T-cell (primary cell): ENCODE data around the gene DGKH. TPM values are rescaled to one million over a fixed set of nuclear protein-coding genes. Genes with fewer than 3 reads are reported as not detected.
A peak's percentile ranks its signal among the peaks of the same experiment; 100 is the strongest.

ENCODE experiments used
- ATAC-seq, 4 experiments: fragments of 200-7000 bp in 3 of 4; fragments of 150-1000 bp in 1 of 4; cut with Tn5 transposase; replicated peaks in 1 of 4; 1 replicate in 3 of 4; 2 replicates in 1 of 4; pipeline ENCODE4 v1.10.0; 2021; ENCODE audit warnings: moderate library complexity in 3 of 4, mild to moderate bottlenecking in 2 of 4, moderate number of reproducible peaks in 1 of 4
- CTCF ChIA-PET, 2 donors: fragments of 300-600 bp; sonication (Branson Sonifier 250); formaldehyde crosslinking; loops; one replicate each; lab custom pipeline; 2022; ENCODE audit warnings: antibody characterized with exemption in 2 of 2; lab: Charles Lee
- POLR2A ChIA-PET, 2 donors: fragments of 300-600 bp; sonication (Branson Sonifier 250); formaldehyde crosslinking; loops; one replicate each; lab custom pipeline; 2022; ENCODE audit warnings: antibody characterized with exemption in 2 of 2; lab: Charles Lee
- DNase-seq, 35 experiments: peaks; one replicate each; pipeline versions ENCODE4 v3.0.0 to v3.0.0-alpha.2; 2013 to 2023
- H3K27ac ChIP-seq: one replicate; pipeline ENCODE4 v1.5.1; 2013; ENCODE audit warnings: low read length
- H3K27me3 ChIP-seq, 2 experiments: replicated peaks in 1 of 2; 1 replicate in 1 of 2; 2 replicates in 1 of 2; pipeline versions ENCODE4 v1.6.1 to v1.7.0; 2013; ENCODE audit warnings: low read length in 1 of 2, mixed read lengths in 1 of 2; ENCODE audit not compliant: control insufficient read depth in 2 of 2, insufficient read depth in 2 of 2; ENCODE audit errors: extremely low read depth in 1 of 2
- H3K36me3 ChIP-seq, 2 donors: 1 replicate in 1 of 2; 2 replicates in 1 of 2; pipeline versions ENCODE4 v1.6.1 to v1.7.0; 2013; ENCODE audit warnings: low read length in 1 of 2; ENCODE audit not compliant: control insufficient read depth in 2 of 2, insufficient read depth in 1 of 2; ENCODE audit errors: extremely low read depth in 1 of 2
- H3K4me1 ChIP-seq, 2 experiments: 1 replicate in 1 of 2; 2 replicates in 1 of 2; pipeline versions ENCODE4 v1.6.1 to v1.7.0; 2013; ENCODE audit warnings: low read length in 2 of 2, mixed read lengths in 1 of 2; ENCODE audit not compliant: insufficient read depth in 2 of 2, control insufficient read depth in 1 of 2; ENCODE audit errors: extremely low read depth in 1 of 2
- H3K4me3 ChIP-seq, 2 donors: 1 replicate in 1 of 2; 2 replicates in 1 of 2; pipeline versions ENCODE4 v1.5.1 to v1.7.0; 2013; ENCODE audit warnings: mild to moderate bottlenecking in 2 of 2, low read length in 1 of 2, moderate library complexity in 1 of 2; ENCODE audit not compliant: control insufficient read depth in 1 of 2; ENCODE audit errors: extremely low read depth in 1 of 2
- H3K9me3 ChIP-seq: 2 replicates; pipeline ENCODE4 v1.7.0; 2013
- H3K27ac Mint-ChIP-seq, 2 donors: one replicate each; pipeline ENCODE4 v1.8.0; 2020 to 2021; ENCODE audit warnings: mild to moderate bottlenecking in 2 of 2, mixed read lengths in 2 of 2
- H3K27me3 Mint-ChIP-seq, 2 donors: one replicate each; pipeline ENCODE4 v1.8.0; 2021 to 2022; ENCODE audit warnings: mixed read lengths in 2 of 2
- H3K36me3 Mint-ChIP-seq: one replicate; pipeline ENCODE4 v1.8.0; 2021; ENCODE audit warnings: mixed read lengths
- H3K4me1 Mint-ChIP-seq, 3 donors: one replicate each; pipeline ENCODE4 v1.8.0; 2020 to 2022; ENCODE audit warnings: mixed read lengths in 3 of 3, mild to moderate bottlenecking in 1 of 3
- H3K4me3 Mint-ChIP-seq, 3 donors: one replicate each; pipeline ENCODE4 v1.8.0; 2020 to 2022; ENCODE audit warnings: mild to moderate bottlenecking in 3 of 3, mixed read lengths in 3 of 3, moderate library complexity in 3 of 3
- H3K9me3 Mint-ChIP-seq, 3 donors: one replicate each; pipeline ENCODE4 v1.8.0; 2020 to 2022; ENCODE audit warnings: mixed read lengths in 3 of 3
- WGBS: methylation state at CpG from one replicate; pipeline ENCODE4 v1.1.5; 2013; ENCODE audit warnings: missing lambda C conversion rate; ENCODE audit not compliant: insufficient coverage; 5-methylcytosine and 5-hydroxymethylcytosine counted together
- total RNA-seq, 35 experiments: library from RNA in 6 of 35; stranded (reverse) in 6 of 35; fragments of 120-200 nt in 1 of 35; gene quantifications; one replicate each; pipeline versions ENCODE4 v1.2.1 to v1.2.4 and lab custom pipeline; 2013 to 2026

DGKH gene
- total RNA-seq, 5 donors from 2014 or later (not counting 1 experiment from before 2014, with no cell fraction given) = 8.6 to 14.6 (median 8.8) TPM

- Histone ChIP-seq H3K4me1 (peaks cover 6 to 22% of the 10 kb centered on the region in 2 experiments), H3K36me3 (no peaks in the 10 kb centered on the region), H3K9me3 (no peaks in the 10 kb centered on the region), H3K27ac (peak overlapping the region; percentile 67), H3K27me3 (no peaks in the 10 kb centered on the region), H3K4me3 (peak overlapping the region; percentile 85 to 89)
- peak; percentile 64 to 91 (median 77) for DNase-seq
- under 1% methylated on average over 79 of the region's 91 CpGs for WGBS
- peaks cover 16 to 24% (median 19%) of the 10 kb centered on the region in 3 donors for H3K4me1 Mint-ChIP-seq
- ChIA-PET POLR2A (no interaction called here), CTCF (no interaction called here)
- peaks cover 0 to 7% (median 6%) of the 10 kb centered on the region in 3 donors for H3K9me3 Mint-ChIP-seq
- peak overlapping the region; percentile 88 to 95 (median 88) for H3K4me3 Mint-ChIP-seq
- H3K27ac Mint-ChIP-seq = peak overlapping the region; percentile 91 to 93
- no peaks in the 10 kb centered on the region for H3K36me3 Mint-ChIP-seq
- peak; percentile 83 to 87 (median 85) for ATAC-seq
- no peaks in the 10 kb centered on the region for H3K27me3 Mint-ChIP-seq
Observed at GRCh38 chr13:42039946-42040729, 8.3 kb upstream of the DGKH start.

DNA sequence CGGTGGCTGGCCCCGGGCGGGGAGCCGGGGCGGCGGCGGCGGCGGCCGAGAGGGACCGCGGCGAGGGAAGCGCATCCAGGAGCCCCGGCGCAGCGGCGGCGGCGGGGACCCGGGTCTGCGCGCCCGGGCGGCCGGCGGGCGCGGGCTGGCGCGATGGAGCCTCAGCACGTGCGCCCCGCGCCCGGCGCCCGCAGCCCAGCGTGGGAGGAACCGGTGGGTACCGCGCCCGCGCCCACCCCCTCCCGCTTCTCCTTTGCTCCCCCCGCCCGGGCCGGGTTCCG lies 7.8 kb upstream of the DGKH start:
- Histone ChIP-seq H3K9me3 (no peaks in the 10 kb centered on the region), H3K27ac (no peak overlapping the region), H3K4me3 (peak overlapping the region; percentile 63 to 82), H3K27me3 (no peaks in the 10 kb centered on the region), H3K36me3 (no peaks in the 10 kb centered on the region), H3K4me1 (peaks cover 6 to 22% of the 10 kb centered on the region in 2 experiments)
- Mint-ChIP-seq H3K36me3 (no peaks in the 10 kb centered on the region), H3K4me3 (peak overlapping the region; percentile 81 to 88 (median 85)), H3K27me3 (no peaks in the 10 kb centered on the region), H3K4me1 (peaks cover 16 to 24% (median 19%) of the 10 kb centered on the region in 3 donors), H3K27ac (no peak overlapping the region), H3K9me3 (peaks cover 0 to 5% (median 4%) of the 10 kb centered on the region in 3 donors)
- ATAC-seq (peak in 1 of 4 experiments; percentile 12), DNase-seq (no peak)
- ChIA-PET CTCF (no interaction called here), POLR2A (no interaction called here)
- under 1% methylated on average over 48 of the region's 49 CpGs for WGBS

- peak in 2 of 4 experiments; percentile 3 to 5 for ATAC-seq
- no peaks in the 10 kb centered on the region for H3K27me3 Mint-ChIP-seq
- ChIA-PET CTCF (no interaction called here), POLR2A (interaction anchor here in 1 of 2 donors (0.6 kb wide), 1 partner anchor 10 kb away, joined by 3 read pairs; no protein-coding TSS in a partner anchor)
- H3K4me1 ChIP-seq = peaks cover 6 to 22% of the 10 kb centered on the region in 2 experiments
- no peak overlapping the region for H3K27ac ChIP-seq
- no peaks in the 10 kb centered on the region for H3K36me3 Mint-ChIP-seq
- H3K27ac Mint-ChIP-seq = peak overlapping the region in 1 of 2 donors; percentile 60
- peak overlapping the region; percentile 63 to 82 for H3K4me3 ChIP-seq
- H3K9me3 Mint-ChIP-seq = no peaks in the 10 kb centered on the region
- no peaks in the 10 kb centered on the region for H3K27me3 ChIP-seq
- H3K36me3 ChIP-seq = no peaks in the 10 kb centered on the region
- WGBS = 2% methylated on average over 44 of the region's 58 CpGs
- H3K9me3 ChIP-seq = no peaks in the 10 kb centered on the region
- peaks cover 16 to 24% (median 19%) of the 10 kb centered on the region in 3 donors for H3K4me1 Mint-ChIP-seq
- peak overlapping the region; percentile 81 to 88 (median 85) for H3K4me3 Mint-ChIP-seq
- DNase-seq = peak in 12 of 35 experiments; percentile 2 to 51 (median 14)
Observed at GRCh38 chr13:42041011-42041683, 7.3 kb upstream of the DGKH start.

DNA sequence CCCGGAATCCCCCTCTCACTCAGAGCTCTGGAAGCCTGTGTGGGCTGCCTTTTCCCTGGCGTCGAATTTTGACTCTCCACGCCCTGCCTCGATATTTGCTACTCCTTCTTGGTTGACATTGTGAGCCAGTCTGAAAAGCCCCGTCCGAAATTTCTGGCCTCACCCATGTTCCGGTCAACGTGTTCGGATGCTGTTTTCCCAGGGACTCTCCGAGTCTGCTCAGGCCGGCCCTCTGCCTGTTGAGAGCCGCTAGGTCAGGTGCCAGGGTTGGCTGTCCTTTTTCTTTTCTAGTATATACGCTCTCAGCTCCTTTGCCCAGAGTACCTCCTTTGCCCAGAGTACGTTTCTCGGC lies 6.8 kb upstream of the DGKH start:
- ChIA-PET CTCF (no interaction called here), POLR2A (interaction anchor here in 1 of 2 donors (0.6 kb wide), 1 partner anchor 9 kb away, joined by 3 read pairs; no protein-coding TSS in a partner anchor)
- no peak overlapping the region for H3K27ac ChIP-seq
- peak overlapping the region; percentile 60 to 62 for H3K27ac Mint-ChIP-seq
- H3K27me3 ChIP-seq = no peaks in the 10 kb centered on the region
- H3K4me3 Mint-ChIP-seq = peak overlapping the region; percentile 81 to 88 (median 85)
- H3K4me1 Mint-ChIP-seq = peaks cover 19 to 24% (median 20%) of the 10 kb centered on the region in 3 donors
- no peaks in the 10 kb centered on the region for H3K9me3 ChIP-seq
- H3K27me3 Mint-ChIP-seq = no peaks in the 10 kb centered on the region
- no peaks in the 10 kb centered on the region for H3K36me3 ChIP-seq
- H3K4me1 ChIP-seq = peaks cover 6 to 22% of the 10 kb centered on the region in 2 experiments
- no peaks in the 10 kb centered on the region for H3K9me3 Mint-ChIP-seq
- DNase-seq (peak in 1 of 35 experiments; percentile 6), ATAC-seq (no peak)
- 54% methylated on average over 16 of the region's 16 CpGs for WGBS
- peak overlapping the region; percentile 63 to 82 for H3K4me3 ChIP-seq
- H3K36me3 Mint-ChIP-seq = no peaks in the 10 kb centered on the region

- Histone ChIP-seq H3K36me3 (no peaks in the 10 kb centered on the region), H3K4me1 (peaks cover 8 to 33% of the 10 kb centered on the region in 2 experiments), H3K9me3 (no peaks in the 10 kb centered on the region), H3K4me3 (no peak overlapping the region), H3K27ac (no peak overlapping the region), H3K27me3 (no peaks in the 10 kb centered on the region)
- ChIA-PET CTCF (interaction anchor here in 1 of 2 donors (1.0 kb wide), 1 partner anchor 70 kb away, joined by 3 read pairs; no protein-coding TSS in a partner anchor), POLR2A (no interaction called here)
- no peak for DNase-seq
- peaks cover 26 to 29% (median 28%) of the 10 kb centered on the region in 3 donors for H3K4me1 Mint-ChIP-seq
- WGBS = no CpG with 5 or more reads among the region's 5 CpGs
- no peaks in the 10 kb centered on the region for H3K27me3 Mint-ChIP-seq
- no peaks in the 10 kb centered on the region for H3K36me3 Mint-ChIP-seq
- no peak overlapping the region for H3K4me3 Mint-ChIP-seq
- H3K9me3 Mint-ChIP-seq = no peaks in the 10 kb centered on the region
- ATAC-seq = no peak
- no peak overlapping the region for H3K27ac Mint-ChIP-seq
Observed at GRCh38 chr13:42043676-42044075, 4.8 kb upstream of the DGKH start.

DNA sequence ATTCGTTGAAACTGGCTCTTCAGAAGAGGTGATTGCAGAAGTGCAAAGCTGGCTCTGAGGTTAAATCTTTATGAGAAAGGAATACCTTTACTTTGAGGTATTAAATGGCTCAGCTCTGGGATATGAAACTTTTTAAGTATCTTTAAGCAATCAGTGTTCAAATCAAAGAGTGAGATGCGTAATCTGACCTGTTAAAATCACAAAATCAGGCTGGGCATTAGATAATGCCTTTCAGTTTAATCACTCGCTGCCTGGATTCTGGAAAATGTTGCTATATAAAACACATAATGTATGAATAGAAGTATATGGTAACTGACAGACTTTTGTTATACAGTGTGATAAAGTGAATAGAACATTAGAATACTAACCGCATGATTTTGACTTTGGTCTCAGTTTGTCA lies 2.0 kb upstream of the DGKH start:
- H3K4me3 ChIP-seq = no peak overlapping the region
- no peak for DNase-seq
- WGBS = 90% methylated on average over 2 of the region's 4 CpGs
- Mint-ChIP-seq H3K9me3 (no peaks in the 10 kb centered on the region), H3K4me3 (no peak overlapping the region), H3K27me3 (no peaks in the 10 kb centered on the region), H3K4me1 (peaks cover 16 to 25% (median 23%) of the 10 kb centered on the region in 3 donors), H3K27ac (peak overlapping the region; percentile 27 to 28), H3K36me3 (no peaks in the 10 kb centered on the region)
- H3K27ac ChIP-seq = no peak overlapping the region
- H3K27me3 ChIP-seq = peaks cover 0 to 4% of the 10 kb centered on the region in 2 experiments
- no peaks in the 10 kb centered on the region for H3K9me3 ChIP-seq
- no peak for ATAC-seq
- ChIA-PET POLR2A (interaction anchor here in 1 of 2 donors (0.6 kb wide), 1 partner anchor 1060 kb away, joined by 5 read pairs; no protein-coding TSS in a partner anchor), CTCF (interaction anchor here in 1 of 2 donors (0.6 kb wide), 1 partner anchor 78 kb away, joined by 5 read pairs; no protein-coding TSS in a partner anchor)
- H3K36me3 ChIP-seq = no peaks in the 10 kb centered on the region
- H3K4me1 ChIP-seq = peaks cover 3 to 22% of the 10 kb centered on the region in 2 experiments
